HCT116 (cell line): Measurements from ENCODE around the gene MYH14. TPM values are rescaled to one million over a fixed set of nuclear protein-coding genes. Genes with fewer than 3 reads are reported as not detected.

ENCODE experiments used
- ATAC-seq: fragments of 200-7000 bp; cut with Tn5 transposase; 2 replicates; pipeline ENCODE4 v1.9.1; 2020; ENCODE audit warnings: mild to moderate bottlenecking, moderate library complexity
- BruUV-seq: library from RNA; stranded (reverse); fragments of 400-500 nt; replicated peaks from 2 replicates; lab custom pipeline; 2021; lab: Mats Ljungman, UMichigan
- CTCF ChIA-PET: fragments of 300-600 bp; sonication (Branson Sonifier 250); formaldehyde crosslinking; loops from one replicate; lab custom pipeline; 2021; ENCODE audit warnings: antibody characterized with exemption; lab: Charles Lee
- POLR2A ChIA-PET: fragments of 300-600, 350-600 bp; sonication (Branson Sonifier 250); formaldehyde crosslinking; loops from one replicate; lab custom pipeline; 2021; ENCODE audit warnings: antibody characterized with exemption; lab: Charles Lee
- RAD21 ChIA-PET, 2 experiments: fragments of 300-600 bp; sonication (Branson Sonifier 250); formaldehyde crosslinking; loops; one replicate each; lab custom pipeline; 2023; ENCODE audit warnings: low total read pairs in 2 of 2; ENCODE audit not compliant: uncharacterized antibody in 2 of 2, unreplicated experiment in 2 of 2, low non-redundant PET in 1 of 2; lab: Charles Lee
- DNase-seq: peaks from one replicate; pipeline ENCODE4 v3.0.0-alpha.2; 2010; ENCODE audit warnings: low read depth, low spot score
- H2AFZ ChIP-seq: fragments of 200-600 bp; shearing (Covaris generic), sonication (generic); 2 replicates; pipeline ENCODE4 v1.6.1; 2017; ENCODE audit warnings: low read depth, mixed run types, mixed read lengths, antibody characterized with exemption, low read length; ENCODE audit not compliant: poor library complexity, severe bottlenecking
- H3K27ac ChIP-seq: 2 replicates; pipeline ENCODE4 v1.5.1; 2012; ENCODE audit warnings: low read depth, low read length
- H3K27me3 ChIP-seq: fragments of 200-600 bp; sonication (generic); 2 replicates; pipeline ENCODE4 v1.6.1; 2016; ENCODE audit warnings: mixed run types, low read length, mixed read lengths; ENCODE audit not compliant: insufficient read depth
- H3K36me3 ChIP-seq, 2 experiments: fragments of 200-500 bp in 1 of 2; fragments of 200-600 bp in 1 of 2; sonication (Bioruptor generic) in 1 of 2; sonication (generic) in 1 of 2; 2 replicates each; pipeline versions ENCODE4 v1.5.1 to v1.6.1; 2014 to 2016; ENCODE audit warnings: low read length in 2 of 2, inconsistent platforms in 1 of 2, mixed read lengths in 1 of 2, mixed run types in 1 of 2; ENCODE audit not compliant: insufficient read depth in 2 of 2, control insufficient read depth in 1 of 2
- H3K4me1 ChIP-seq, 2 experiments: fragments of 200-600 bp in 1 of 2; sonication (generic) in 1 of 2; 2 replicates each; pipeline versions ENCODE4 v1.5.1 to v1.6.1; 2012 to 2017; ENCODE audit warnings: low read length in 2 of 2, inconsistent platforms in 1 of 2, mild to moderate bottlenecking in 1 of 2, mixed read lengths in 1 of 2, mixed run types in 1 of 2, moderate library complexity in 1 of 2; ENCODE audit not compliant: insufficient read depth in 2 of 2, control insufficient read depth in 1 of 2
- H3K4me2 ChIP-seq: fragments of 200-600 bp; sonication (generic); 2 replicates; pipeline ENCODE4 v1.6.1; 2017; ENCODE audit warnings: mixed run types, low read length, mixed read lengths
- H3K4me3 ChIP-seq, 2 experiments: fragments of 200-600 bp in 1 of 2; sonication (generic) in 1 of 2; replicated peaks in 1 of 2; 2 replicates each; pipeline ENCODE4 v1.5.1; 2011 to 2016; ENCODE audit warnings: low read length in 2 of 2, control low read depth in 1 of 2, low read depth in 1 of 2, mild to moderate bottlenecking in 1 of 2, mixed read lengths in 1 of 2, mixed run types in 1 of 2
- H3K79me2 ChIP-seq: fragments of 200-600 bp; sonication (generic); 2 replicates; pipeline ENCODE4 v1.6.1; 2017; ENCODE audit warnings: mild to moderate bottlenecking, mixed run types, low read length, moderate library complexity, mixed read lengths; ENCODE audit not compliant: insufficient read depth
- H3K9ac ChIP-seq: fragments of 200-600 bp; sonication (generic); 2 replicates; pipeline ENCODE4 v1.6.1; 2016; ENCODE audit warnings: low read length, mixed read lengths
- H3K9me2 ChIP-seq: fragments of 200-600 bp; sonication (generic), shearing (Covaris generic); 2 replicates; pipeline ENCODE4 v1.6.1; 2017; ENCODE audit warnings: mixed run types, mild to moderate bottlenecking, moderate library complexity; ENCODE audit not compliant: insufficient read depth
- H3K9me3 ChIP-seq, 2 experiments: fragments of 200-500 bp in 1 of 2; fragments of 200-600 bp in 1 of 2; sonication (Bioruptor generic) in 1 of 2; sonication (generic) in 1 of 2; 2 replicates each; pipeline ENCODE4 v1.6.1; 2014 to 2017; ENCODE audit warnings: low read length in 2 of 2, mixed read lengths in 2 of 2, inconsistent platforms in 1 of 2, low read depth in 1 of 2, mild to moderate bottlenecking in 1 of 2, mixed run types in 1 of 2, moderate library complexity in 1 of 2; ENCODE audit not compliant: control insufficient read depth in 1 of 2, insufficient read depth in 1 of 2
- H4K20me1 ChIP-seq: fragments of 200-600 bp; sonication (generic), shearing (Covaris generic); 2 replicates; pipeline ENCODE4 v1.6.1; 2017; ENCODE audit warnings: mixed run types, mild to moderate bottlenecking, moderate library complexity; ENCODE audit not compliant: insufficient read depth
- CBX3 ChIP-seq: IDR thresholded peaks from 2 replicates; pipeline ENCODE4 v1.6.1; 2012; ENCODE audit warnings: low read depth
- EGR1 ChIP-seq: IDR thresholded peaks from 2 replicates; pipeline ENCODE4 v1.6.1; 2012; ENCODE audit warnings: low read depth
- EZH2 ChIP-seq: fragments of 200-600 bp; sonication (generic); IDR thresholded peaks from 2 replicates; pipeline ENCODE4 v1.6.1; 2017; ENCODE audit warnings: antibody characterized with exemption, mixed run types
- EZH2phosphoT487 ChIP-seq: fragments of 200-600 bp; IDR thresholded peaks from 2 replicates; pipeline ENCODE4 v1.6.1; 2018; ENCODE audit warnings: antibody characterized with exemption, borderline replicate concordance
- FOSL1 ChIP-seq: IDR thresholded peaks from 2 replicates; pipeline ENCODE4 v1.6.1; 2012; ENCODE audit warnings: low read depth
- JUND ChIP-seq: IDR thresholded peaks from 2 replicates; pipeline ENCODE4 v1.6.1; 2012
- POLR2A ChIP-seq: IDR thresholded peaks from 2 replicates; pipeline ENCODE4 v1.7.0; 2011; ENCODE audit warnings: borderline replicate concordance; ENCODE audit not compliant: insufficient read depth, insufficient read length; ENCODE audit errors: extremely low read depth
- POLR2AphosphoS5 ChIP-seq: IDR thresholded peaks from 2 replicates; pipeline ENCODE4 v1.6.1; 2011; ENCODE audit warnings: mild to moderate bottlenecking, low read depth, low read length, moderate library complexity
- SIN3A ChIP-seq: IDR thresholded peaks from 2 replicates; pipeline ENCODE4 v1.6.1; 2012; ENCODE audit warnings: low read depth
- SP1 ChIP-seq: IDR thresholded peaks from 2 replicates; pipeline ENCODE4 v1.6.1; 2012; ENCODE audit warnings: low read depth
- SRF ChIP-seq: IDR thresholded peaks from 2 replicates; pipeline ENCODE4 v1.6.1; 2012; ENCODE audit warnings: low read depth
- TCF7L2 ChIP-seq: IDR thresholded peaks from 2 replicates; pipeline ENCODE4 v1.7.0; 2011; ENCODE audit warnings: borderline replicate concordance, inconsistent platforms; ENCODE audit not compliant: insufficient read depth, insufficient read length; ENCODE audit errors: extremely low read depth
- YY1 ChIP-seq: IDR thresholded peaks from 2 replicates; pipeline ENCODE4 v1.6.1; 2011; ENCODE audit warnings: low read length, low read depth, moderate library complexity, mild to moderate bottlenecking; ENCODE audit not compliant: insufficient replicate concordance; ENCODE audit errors: extremely low read depth
- ZFX ChIP-seq: fragments of 450-650 bp; IDR thresholded peaks from 2 replicates; pipeline ENCODE4 v1.6.1; 2017
- ZNF274 ChIP-seq: fragments of 200-500 bp; sonication (Bioruptor generic); IDR thresholded peaks from 2 replicates; pipeline ENCODE4 v1.6.1; 2014; ENCODE audit warnings: mild to moderate bottlenecking, low read depth, low read length, inconsistent platforms
- intact Hi-C: fragments of 100-400 bp; cut with micrococcal nuclease; formaldehyde crosslinking; loops from 2 replicates; pipeline ENCODE4 v1.10.0; 2022
- total RNA-seq: library from RNA; stranded (reverse); gene quantifications from one replicate; pipeline ENCODE4 v1.2.1, GENCODE V29; 2021; ENCODE audit not compliant: unreplicated experiment
- TF ChIP-seq, protein P1 (sequence below): IDR thresholded peaks from 2 replicates; pipeline ENCODE4 v1.6.1; 2012; ENCODE audit warnings: low read depth
- TF ChIP-seq, protein P2 (sequence below), 3 experiments: fragments of 200-600 bp in 1 of 3; sonication (generic) in 1 of 3; IDR thresholded peaks in 2 of 3; conservative IDR thresholded peaks in 1 of 3; 2 replicates each; pipeline ENCODE4 v1.5.1; 2012 to 2017; ENCODE audit warnings: low read depth in 2 of 3, low read length in 2 of 3, antibody characterized with exemption in 1 of 3, borderline replicate concordance in 1 of 3, control low read depth in 1 of 3, mild to moderate bottlenecking in 1 of 3, mixed read lengths in 1 of 3, mixed run types in 1 of 3, moderate library complexity in 1 of 3; ENCODE audit not compliant: insufficient read depth in 1 of 3
- TF ChIP-seq, protein P3 (sequence below): IDR thresholded peaks from 2 replicates; pipeline ENCODE4 v1.6.1; 2011; ENCODE audit warnings: mild to moderate bottlenecking, low read length, moderate library complexity; ENCODE audit not compliant: insufficient replicate concordance; ENCODE audit errors: extremely low read depth
- TF ChIP-seq, protein P4 (sequence below): IDR thresholded peaks from 2 replicates; pipeline ENCODE4 v1.6.1; 2012
- TF ChIP-seq, protein P5 (sequence below): IDR thresholded peaks from 2 replicates; pipeline ENCODE4 v1.6.1; 2012

MYH14 gene
- total RNA-seq, 1 experiment from 2014 or later: 60.1 TPM

DNA sequence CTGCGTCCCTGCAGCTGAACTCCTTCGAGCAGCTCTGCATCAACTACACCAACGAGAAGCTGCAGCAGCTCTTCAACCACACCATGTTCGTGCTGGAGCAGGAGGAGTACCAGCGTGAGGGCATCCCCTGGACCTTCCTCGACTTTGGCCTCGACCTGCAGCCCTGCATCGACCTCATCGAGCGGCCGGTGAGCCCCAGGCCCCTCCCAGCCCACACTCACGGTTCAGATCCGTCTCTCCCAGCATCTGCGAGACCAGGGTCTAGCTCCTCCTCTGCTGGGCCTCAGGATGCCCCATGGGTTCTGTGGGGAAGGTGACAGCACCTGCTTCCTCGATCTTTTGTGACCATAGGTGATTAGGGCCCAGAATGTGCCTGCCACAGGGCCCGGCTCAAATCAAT, 46.2 kb downstream of the MYH14 start:
- Histone ChIP-seq H3K27ac (no peak overlapping the region), H3K4me2 (no peak overlapping the region)
- intact Hi-C loops: no loop called here
- TF ChIP-seq SP1 (no peak), POLR2AphosphoS5 (no peak), TCF7L2 (no peak), EZH2phosphoT487 (no peak), ZFX (no peak), SIN3A (no peak), ZNF274 (no peak), FOSL1 (no peak), EZH2 (no peak), JUND (no peak), SRF (no peak), POLR2A (no peak), EGR1 (no peak), YY1 (no peak), CBX3 (no peak)
- TF ChIP-seq, protein P1, sequence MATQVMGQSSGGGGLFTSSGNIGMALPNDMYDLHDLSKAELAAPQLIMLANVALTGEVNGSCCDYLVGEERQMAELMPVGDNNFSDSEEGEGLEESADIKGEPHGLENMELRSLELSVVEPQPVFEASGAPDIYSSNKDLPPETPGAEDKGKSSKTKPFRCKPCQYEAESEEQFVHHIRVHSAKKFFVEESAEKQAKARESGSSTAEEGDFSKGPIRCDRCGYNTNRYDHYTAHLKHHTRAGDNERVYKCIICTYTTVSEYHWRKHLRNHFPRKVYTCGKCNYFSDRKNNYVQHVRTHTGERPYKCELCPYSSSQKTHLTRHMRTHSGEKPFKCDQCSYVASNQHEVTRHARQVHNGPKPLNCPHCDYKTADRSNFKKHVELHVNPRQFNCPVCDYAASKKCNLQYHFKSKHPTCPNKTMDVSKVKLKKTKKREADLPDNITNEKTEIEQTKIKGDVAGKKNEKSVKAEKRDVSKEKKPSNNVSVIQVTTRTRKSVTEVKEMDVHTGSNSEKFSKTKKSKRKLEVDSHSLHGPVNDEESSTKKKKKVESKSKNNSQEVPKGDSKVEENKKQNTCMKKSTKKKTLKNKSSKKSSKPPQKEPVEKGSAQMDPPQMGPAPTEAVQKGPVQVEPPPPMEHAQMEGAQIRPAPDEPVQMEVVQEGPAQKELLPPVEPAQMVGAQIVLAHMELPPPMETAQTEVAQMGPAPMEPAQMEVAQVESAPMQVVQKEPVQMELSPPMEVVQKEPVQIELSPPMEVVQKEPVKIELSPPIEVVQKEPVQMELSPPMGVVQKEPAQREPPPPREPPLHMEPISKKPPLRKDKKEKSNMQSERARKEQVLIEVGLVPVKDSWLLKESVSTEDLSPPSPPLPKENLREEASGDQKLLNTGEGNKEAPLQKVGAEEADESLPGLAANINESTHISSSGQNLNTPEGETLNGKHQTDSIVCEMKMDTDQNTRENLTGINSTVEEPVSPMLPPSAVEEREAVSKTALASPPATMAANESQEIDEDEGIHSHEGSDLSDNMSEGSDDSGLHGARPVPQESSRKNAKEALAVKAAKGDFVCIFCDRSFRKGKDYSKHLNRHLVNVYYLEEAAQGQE: no peak
- TF ChIP-seq, protein P2, sequence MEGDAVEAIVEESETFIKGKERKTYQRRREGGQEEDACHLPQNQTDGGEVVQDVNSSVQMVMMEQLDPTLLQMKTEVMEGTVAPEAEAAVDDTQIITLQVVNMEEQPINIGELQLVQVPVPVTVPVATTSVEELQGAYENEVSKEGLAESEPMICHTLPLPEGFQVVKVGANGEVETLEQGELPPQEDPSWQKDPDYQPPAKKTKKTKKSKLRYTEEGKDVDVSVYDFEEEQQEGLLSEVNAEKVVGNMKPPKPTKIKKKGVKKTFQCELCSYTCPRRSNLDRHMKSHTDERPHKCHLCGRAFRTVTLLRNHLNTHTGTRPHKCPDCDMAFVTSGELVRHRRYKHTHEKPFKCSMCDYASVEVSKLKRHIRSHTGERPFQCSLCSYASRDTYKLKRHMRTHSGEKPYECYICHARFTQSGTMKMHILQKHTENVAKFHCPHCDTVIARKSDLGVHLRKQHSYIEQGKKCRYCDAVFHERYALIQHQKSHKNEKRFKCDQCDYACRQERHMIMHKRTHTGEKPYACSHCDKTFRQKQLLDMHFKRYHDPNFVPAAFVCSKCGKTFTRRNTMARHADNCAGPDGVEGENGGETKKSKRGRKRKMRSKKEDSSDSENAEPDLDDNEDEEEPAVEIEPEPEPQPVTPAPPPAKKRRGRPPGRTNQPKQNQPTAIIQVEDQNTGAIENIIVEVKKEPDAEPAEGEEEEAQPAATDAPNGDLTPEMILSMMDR (IDR thresholded peaks at IDR 0.05 in 2 of 3, conservative IDR thresholded peaks at IDR 0.05 in 1 of 3; ENCODE audit: borderline replicate concordance in 1 of 3, insufficient read depth in 1 of 3, low read depth in 2 of 3, low read length in 2 of 3): no peak
- TF ChIP-seq, protein P3, sequence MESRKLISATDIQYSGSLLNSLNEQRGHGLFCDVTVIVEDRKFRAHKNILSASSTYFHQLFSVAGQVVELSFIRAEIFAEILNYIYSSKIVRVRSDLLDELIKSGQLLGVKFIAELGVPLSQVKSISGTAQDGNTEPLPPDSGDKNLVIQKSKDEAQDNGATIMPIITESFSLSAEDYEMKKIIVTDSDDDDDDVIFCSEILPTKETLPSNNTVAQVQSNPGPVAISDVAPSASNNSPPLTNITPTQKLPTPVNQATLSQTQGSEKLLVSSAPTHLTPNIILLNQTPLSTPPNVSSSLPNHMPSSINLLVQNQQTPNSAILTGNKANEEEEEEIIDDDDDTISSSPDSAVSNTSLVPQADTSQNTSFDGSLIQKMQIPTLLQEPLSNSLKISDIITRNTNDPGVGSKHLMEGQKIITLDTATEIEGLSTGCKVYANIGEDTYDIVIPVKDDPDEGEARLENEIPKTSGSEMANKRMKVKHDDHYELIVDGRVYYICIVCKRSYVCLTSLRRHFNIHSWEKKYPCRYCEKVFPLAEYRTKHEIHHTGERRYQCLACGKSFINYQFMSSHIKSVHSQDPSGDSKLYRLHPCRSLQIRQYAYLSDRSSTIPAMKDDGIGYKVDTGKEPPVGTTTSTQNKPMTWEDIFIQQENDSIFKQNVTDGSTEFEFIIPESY: no peak
- TF ChIP-seq, protein P4, sequence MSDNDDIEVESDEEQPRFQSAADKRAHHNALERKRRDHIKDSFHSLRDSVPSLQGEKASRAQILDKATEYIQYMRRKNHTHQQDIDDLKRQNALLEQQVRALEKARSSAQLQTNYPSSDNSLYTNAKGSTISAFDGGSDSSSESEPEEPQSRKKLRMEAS: no peak
- TF ChIP-seq, protein P5, sequence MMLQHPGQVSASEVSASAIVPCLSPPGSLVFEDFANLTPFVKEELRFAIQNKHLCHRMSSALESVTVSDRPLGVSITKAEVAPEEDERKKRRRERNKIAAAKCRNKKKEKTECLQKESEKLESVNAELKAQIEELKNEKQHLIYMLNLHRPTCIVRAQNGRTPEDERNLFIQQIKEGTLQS: no peak
- TF ChIP-seq, all 23 proteins: peak for 0
- 0 out of 4 replicates have a peak, but pooled peaks cover 0 to 5% of the 10 kb centered on the region in 2 experiments for H3K9me3 ChIP-seq
- no peak overlapping the region for H3K4me3 ChIP-seq
- POLR2A ChIA-PET: no interaction called here
- no TSS peak for BruUV-seq
- CTCF ChIA-PET: interaction anchor here (1.4 kb wide), 1 partner anchor 9 kb away, joined by 4 read pairs; no protein-coding TSS in a partner anchor
- H3K79me2 ChIP-seq: no peaks in the 10 kb centered on the region
- RAD21 ChIA-PET: interaction anchor here in 1 of 2 experiments (0.7 kb wide), 1 partner anchor 10 kb away, joined by 3 read pairs; no protein-coding TSS in a partner anchor
- ATAC-seq: no peak
- H3K9me2 ChIP-seq: no peaks in the 10 kb centered on the region
- no peak overlapping the region for H2AFZ ChIP-seq
- H4K20me1 ChIP-seq: no peaks in the 10 kb centered on the region
- H3K36me3 ChIP-seq: peaks cover 2 to 12% of the 10 kb centered on the region in 2 experiments; a peak in 2 of 4 replicates
- no peak overlapping the region for H3K9ac ChIP-seq
- H3K4me1 ChIP-seq: no peaks in the 10 kb centered on the region
- no peak for DNase-seq
- no peaks in the 10 kb centered on the region for H3K27me3 ChIP-seq
